Measurements from ENCODE around the gene KIF1A. TPM values are rescaled to one million over a fixed set of nuclear protein-coding genes. Genes with fewer than 3 reads are reported as not detected.

The KIF1A gene
- total and polyA plus RNA-seq, 3 experiments from 2014 or later, result 1.6 to 1.8 TPM; not detected in 1

DNA sequence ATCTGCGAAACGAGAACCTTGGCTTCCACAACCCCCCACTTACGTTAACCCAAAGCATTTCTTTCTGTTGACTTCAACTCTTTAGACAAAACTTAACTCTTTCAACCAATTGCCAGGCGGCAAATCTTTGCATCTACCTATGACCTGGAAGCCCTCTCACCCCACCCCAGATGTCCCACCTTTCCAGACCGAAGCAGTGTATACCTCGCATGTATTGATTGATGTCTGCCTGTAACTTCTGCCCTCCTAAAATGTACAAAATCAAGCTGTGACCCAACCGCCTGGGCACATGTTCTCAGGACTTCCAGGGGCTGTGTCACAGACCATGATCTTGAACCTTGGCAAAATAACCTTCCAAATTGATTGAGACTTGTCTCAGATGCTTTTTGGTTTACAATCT is 149.6 kb downstream of the KIF1A start:
- DNase-seq, result no peak
- Histone ChIP-seq H3K27ac (ENCODE audit: low read depth, low read length) (no peak overlapping the region), H3K9me3 (ENCODE audit: low read length) (no peaks in the 10 kb centered on the region), H3K4me3 (ENCODE audit: low read length) (no peak overlapping the region), H3K4me1 (ENCODE audit: insufficient read depth, low read length) (no peaks in the 10 kb centered on the region), H3K36me3 (ENCODE audit: insufficient read depth, low read length) (no peaks in the 10 kb centered on the region), H3K27me3 (ENCODE audit: insufficient read depth, low read length, poor library complexity, severe bottlenecking) (no peaks in the 10 kb centered on the region)
- Mint-ChIP-seq H3K27me3 (peaks cover 16 to 34% of the 10 kb centered on the region in 2 donors), H3K36me3 (peaks cover 0 to 11% (median 0%) of the 10 kb centered on the region in 3 donors), H3K27ac (peak overlapping the region in 1 of 8 donors; percentile 5), H3K4me1 (no peaks in the 10 kb centered on the region), H3K4me3 (no peak overlapping the region), H3K9me3 (peaks cover 0 to 9% (median 7%) of the 10 kb centered on the region in 5 donors)
- ChIA-PET POLR2A (no interaction called here), CTCF (no interaction called here)

DNA sequence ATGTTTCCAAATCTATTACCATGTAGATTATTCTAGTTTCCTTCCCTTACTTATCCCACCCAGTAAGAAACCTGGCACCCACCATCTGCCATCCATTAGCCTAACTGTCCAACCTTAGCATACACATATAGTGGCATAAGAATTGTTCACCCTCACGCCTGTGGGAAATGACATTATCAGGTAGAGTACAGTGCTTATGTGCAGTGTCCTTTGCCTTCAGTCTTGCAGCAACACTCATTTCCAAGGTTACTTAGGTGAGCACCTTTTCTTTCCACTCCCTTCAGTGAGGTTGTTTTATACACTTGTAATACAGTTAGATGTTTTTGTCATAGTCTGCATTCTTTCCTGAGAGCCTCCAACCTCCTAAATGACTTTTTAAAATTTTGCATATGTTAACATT is 155.4 kb downstream of the KIF1A start:
- peaks cover 18 to 56% of the 10 kb centered on the region in 2 donors for H3K27me3 Mint-ChIP-seq
- DNase-seq, result no peak
- no peak overlapping the region for H3K27ac ChIP-seq (ENCODE audit: low read depth, low read length)
- no peaks in the 10 kb centered on the region for H3K36me3 ChIP-seq (ENCODE audit: insufficient read depth, low read length)
- H3K36me3 Mint-ChIP-seq, result peaks cover 0 to 19% (median 0%) of the 10 kb centered on the region in 3 donors
- H3K9me3 ChIP-seq (ENCODE audit: low read length), result no peaks in the 10 kb centered on the region
- peaks cover 9 to 18% (median 15%) of the 10 kb centered on the region in 5 donors for H3K9me3 Mint-ChIP-seq
- H3K4me3 ChIP-seq (ENCODE audit: low read length), result no peak overlapping the region
- no peaks in the 10 kb centered on the region for H3K4me1 Mint-ChIP-seq
- no peaks in the 10 kb centered on the region for H3K4me1 ChIP-seq (ENCODE audit: insufficient read depth, low read length)
- no peak overlapping the region for H3K4me3 Mint-ChIP-seq
- POLR2A ChIA-PET, result no interaction called here
- H3K27ac Mint-ChIP-seq, result no peak overlapping the region
- no peaks in the 10 kb centered on the region for H3K27me3 ChIP-seq (ENCODE audit: insufficient read depth, low read length, poor library complexity, severe bottlenecking)
- CTCF ChIA-PET, result no interaction called here

Other genes with a start within 250 kb of the KIF1A start
- gene CAPN10, start 233.5 kb downstream of the KIF1A start, total RNA-seq, result 10 to 100 TPM; 36.1 to 40.5 TPM
- 19.5 TPM for gene CAPN10, start 233.5 kb downstream of the KIF1A start, polyA plus RNA-seq
- gene GPR35, start 194.7 kb downstream of the KIF1A start, total RNA-seq, result 1 to 10 TPM; 8.4 to 9.0 TPM
- 1.9 TPM for gene GPR35, start 194.7 kb downstream of the KIF1A start, polyA plus RNA-seq
- gene AQP12B, start 137.3 kb downstream of the KIF1A start, total RNA-seq, result not detected
- gene AQP12B, start 137.3 kb downstream of the KIF1A start, polyA plus RNA-seq, result not detected
- gene AQP12A, start 128.4 kb downstream of the KIF1A start, total RNA-seq, result not detected
- not detected for gene AQP12A, start 128.4 kb downstream of the KIF1A start, polyA plus RNA-seq
- not detected for gene AGXT, start 48.6 kb upstream of the KIF1A start, total RNA-seq
- gene AGXT, start 48.6 kb upstream of the KIF1A start, polyA plus RNA-seq, result not detected
- gene MAB21L4, start 75.9 kb upstream of the KIF1A start, total RNA-seq, result not detected
- gene MAB21L4, start 75.9 kb upstream of the KIF1A start, polyA plus RNA-seq, result not detected
- not detected for gene CROCC2, start 86.1 kb upstream of the KIF1A start, total RNA-seq
- gene CROCC2, start 86.1 kb upstream of the KIF1A start, polyA plus RNA-seq, result not detected
- 1 to 10 TPM; 1.8 to 3.5 TPM for gene SNED1, start 178.4 kb upstream of the KIF1A start, total RNA-seq
- 0.90 TPM for gene SNED1, start 178.4 kb upstream of the KIF1A start, polyA plus RNA-seq